ENCODE results near the gene CPEB4.

- TF ChIP-seq CTCF (conservative IDR thresholded peaks at IDR 0.05; ENCODE audit: low read depth in 2 of 2) (no peak), POLR2AphosphoS5 (IDR thresholded peaks at IDR 0.05; ENCODE audit: low read depth) (no peak), EZH2 (IDR thresholded peaks at IDR 0.05; ENCODE audit: low read depth, unreplicated experiment) (no peak), EZH2phosphoT487 (IDR thresholded peaks at IDR 0.05; ENCODE audit: unreplicated experiment) (no peak), JUNB (IDR thresholded peaks at IDR 0.05; ENCODE audit: unreplicated experiment) (no peak), REST (IDR thresholded peaks at IDR 0.05; ENCODE audit: unreplicated experiment) (no peak), ZNF114 (CRISPR knock-in tag; IDR thresholded peaks at IDR 0.05) (no peak), CREB1 (CRISPR knock-in tag; IDR thresholded peaks at IDR 0.05; ENCODE audit: low read depth) (no peak), ETS1 (IDR thresholded peaks at IDR 0.05) (no peak), ZNF331 (CRISPR knock-in tag; IDR thresholded peaks at IDR 0.05; ENCODE audit: low read depth) (no peak), NANOG (IDR thresholded peaks at IDR 0.05; ENCODE audit: borderline replicate concordance) (no peak), STAT1 (IDR thresholded peaks at IDR 0.05; ENCODE audit: unreplicated experiment) (no peak), ZNF462 (CRISPR knock-in tag; IDR thresholded peaks at IDR 0.05) (no peak)
These were observed 25.7 kb downstream of the CPEB4 start for GRCh38 chr5:173913686-173914321.
